ENCODE data around the gene MECP2.

MECP2 gene

GRCh38 chrX:154026136-154027021, 71.1 kb downstream of the MECP2 start:
- H3K9ac ChIP-seq (ENCODE audit: low read depth, low read length): no peak overlapping the region
- no peaks in the 10 kb centered on the region for H3K36me3 ChIP-seq (ENCODE audit: insufficient read depth, low read length)
- H3K9me3 ChIP-seq (ENCODE audit: control insufficient read depth, insufficient read depth, low read length): no peaks in the 10 kb centered on the region
- H3K4me1 ChIP-seq (ENCODE audit: insufficient read depth, low read length): peaks cover 18% of the 10 kb centered on the region

- no peak overlapping the region for H3K9ac ChIP-seq (ENCODE audit: low read depth, low read length)
- H3K9me3 ChIP-seq (ENCODE audit: control insufficient read depth, insufficient read depth, low read length): no peaks in the 10 kb centered on the region
- no peaks in the 10 kb centered on the region for H3K36me3 ChIP-seq (ENCODE audit: insufficient read depth, low read length)
- peaks cover 26% of the 10 kb centered on the region for H3K4me1 ChIP-seq (ENCODE audit: insufficient read depth, low read length)
These were observed 72.3 kb downstream of the MECP2 start for GRCh38 chrX:154025230-154025629.

GRCh38 chrX:154024271-154024670, 73.2 kb downstream of the MECP2 start:
- Histone ChIP-seq H3K9me3 (ENCODE audit: control insufficient read depth, insufficient read depth, low read length) (no peaks in the 10 kb centered on the region), H3K4me1 (ENCODE audit: insufficient read depth, low read length) (peaks cover 26% of the 10 kb centered on the region), H3K9ac (ENCODE audit: low read depth, low read length) (no peak overlapping the region), H3K36me3 (ENCODE audit: insufficient read depth, low read length) (no peaks in the 10 kb centered on the region)

GRCh38 chrX:154023276-154024000, 74.1 kb downstream of the MECP2 start:
- Histone ChIP-seq H3K4me1 (ENCODE audit: insufficient read depth, low read length) (peaks cover 26% of the 10 kb centered on the region), H3K9me3 (ENCODE audit: control insufficient read depth, insufficient read depth, low read length) (no peaks in the 10 kb centered on the region), H3K36me3 (ENCODE audit: insufficient read depth, low read length) (no peaks in the 10 kb centered on the region), H3K9ac (ENCODE audit: low read depth, low read length) (no peak overlapping the region)

- Histone ChIP-seq H3K4me1 (ENCODE audit: insufficient read depth, low read length) (peaks cover 26% of the 10 kb centered on the region), H3K9ac (ENCODE audit: low read depth, low read length) (no peak overlapping the region)
These were observed 75.4 kb downstream of the MECP2 start for GRCh38 chrX:154022108-154022507.

GRCh38 chrX:154021131-154021611, 76.3 kb downstream of the MECP2 start:
- Histone ChIP-seq H3K9me3 (ENCODE audit: control insufficient read depth, insufficient read depth, low read length) (no peaks in the 10 kb centered on the region), H3K4me1 (ENCODE audit: insufficient read depth, low read length) (peaks cover 26% of the 10 kb centered on the region), H3K9ac (ENCODE audit: low read depth, low read length) (no peak overlapping the region), H3K36me3 (ENCODE audit: insufficient read depth, low read length) (no peaks in the 10 kb centered on the region; the same call in 1 of the 2 replicates)

More at GRCh38 chrX:154022108-154022507, 75.4 kb downstream of the MECP2 start:
- Histone ChIP-seq H3K36me3 (ENCODE audit: insufficient read depth, low read length) (no peaks in the 10 kb centered on the region), H3K9me3 (ENCODE audit: control insufficient read depth, insufficient read depth, low read length) (no peaks in the 10 kb centered on the region)

GRCh38 chrX:154020536-154021115, 76.9 kb downstream of the MECP2 start:
- Histone ChIP-seq H3K9me3 (ENCODE audit: control insufficient read depth, insufficient read depth, low read length) (no peaks in the 10 kb centered on the region), H3K9ac (ENCODE audit: low read depth, low read length) (peak overlapping the region; percentile 31), H3K36me3 (ENCODE audit: insufficient read depth, low read length) (no peaks in the 10 kb centered on the region; the same call in 1 of the 2 replicates), H3K4me1 (ENCODE audit: insufficient read depth, low read length) (peaks cover 28% of the 10 kb centered on the region)

- Histone ChIP-seq H3K36me3 (ENCODE audit: insufficient read depth, low read length) (no peaks in the 10 kb centered on the region; the same call in 1 of the 2 replicates), H3K4me1 (ENCODE audit: insufficient read depth, low read length) (peaks cover 30% of the 10 kb centered on the region), H3K9ac (ENCODE audit: low read depth, low read length) (peak within 1 kb of the TSS; percentile 53), H3K9me3 (ENCODE audit: control insufficient read depth, insufficient read depth, low read length) (no peaks in the 10 kb centered on the region)
These were observed 77.6 kb downstream of the MECP2 start, which contains the start of gene IRAK1 for GRCh38 chrX:154019633-154020528. TSS of gene IRAK1 (minus strand) at chrX:154019902. CDS start at chrX:154019812, 90 bp downstream.

- Histone ChIP-seq H3K4me1 (ENCODE audit: insufficient read depth, low read length) (peaks cover 30% of the 10 kb centered on the region), H3K9me3 (ENCODE audit: control insufficient read depth, insufficient read depth, low read length) (no peaks in the 10 kb centered on the region), H3K9ac (ENCODE audit: low read depth, low read length) (peak overlapping the region; percentile 53), H3K36me3 (ENCODE audit: insufficient read depth, low read length) (no peaks in the 10 kb centered on the region; the same call in 1 of the 2 replicates)
These were observed 78.4 kb downstream of the MECP2 start for GRCh38 chrX:154019061-154019621.

GRCh38 chrX:154018518-154019060, 78.9 kb downstream of the MECP2 start:
- no peaks in the 10 kb centered on the region; the same call in 1 of the 2 replicates for H3K36me3 ChIP-seq (ENCODE audit: insufficient read depth, low read length)
- peaks cover 30% of the 10 kb centered on the region for H3K4me1 ChIP-seq (ENCODE audit: insufficient read depth, low read length)
- no peaks in the 10 kb centered on the region for H3K9me3 ChIP-seq (ENCODE audit: control insufficient read depth, insufficient read depth, low read length)
- H3K9ac ChIP-seq (ENCODE audit: low read depth, low read length): peak overlapping the region; percentile 53; the same call in 1 of the 2 replicates

GRCh38 chrX:154017766-154018517, 79.6 kb downstream of the MECP2 start:
- Histone ChIP-seq H3K36me3 (ENCODE audit: insufficient read depth, low read length) (no peaks in the 10 kb centered on the region; the same call in 1 of the 2 replicates), H3K4me1 (ENCODE audit: insufficient read depth, low read length) (peaks cover 30% of the 10 kb centered on the region), H3K9me3 (ENCODE audit: control insufficient read depth, insufficient read depth, low read length) (no peaks in the 10 kb centered on the region), H3K9ac (ENCODE audit: low read depth, low read length) (no peak overlapping the region)

GRCh38 chrX:154016366-154017076, 81.0 kb downstream of the MECP2 start:
- no peak overlapping the region for H3K9ac ChIP-seq (ENCODE audit: low read depth, low read length)
- peaks cover 18% of the 10 kb centered on the region; the same call in 1 of the 2 replicates for H3K4me1 ChIP-seq (ENCODE audit: insufficient read depth, low read length)
- no peaks in the 10 kb centered on the region; the same call in 1 of the 2 replicates for H3K36me3 ChIP-seq (ENCODE audit: insufficient read depth, low read length)
- no peaks in the 10 kb centered on the region for H3K9me3 ChIP-seq (ENCODE audit: control insufficient read depth, insufficient read depth, low read length)

All from ES-I3 (cell line).